Thyroid gland (tissue), 4 donors: ENCODE results near the gene TNFSF9.

Experiments
- POLR2A ChIP-seq, 2 donors: fragments of 450-650 bp; IDR thresholded peaks; one replicate each; pipeline ENCODE4 v1.6.1; 2017; ENCODE audit warnings: antibody characterized with exemption in 2 of 2, mild to moderate bottlenecking in 2 of 2, moderate library complexity in 1 of 2
- TF ChIP-seq, protein P1 (sequence below), 6 experiments: fragments of 200-600 bp in 3 of 6; fragments of 450-650 bp in 3 of 6; sonication (generic) in 3 of 6; IDR thresholded peaks; one replicate each; pipeline ENCODE4 v1.5.1; 2016 to 2019; ENCODE audit warnings: antibody characterized with exemption in 6 of 6, mild to moderate bottlenecking in 2 of 6, inconsistent platforms in 1 of 6, moderate library complexity in 1 of 6

- TF ChIP-seq, protein P1, sequence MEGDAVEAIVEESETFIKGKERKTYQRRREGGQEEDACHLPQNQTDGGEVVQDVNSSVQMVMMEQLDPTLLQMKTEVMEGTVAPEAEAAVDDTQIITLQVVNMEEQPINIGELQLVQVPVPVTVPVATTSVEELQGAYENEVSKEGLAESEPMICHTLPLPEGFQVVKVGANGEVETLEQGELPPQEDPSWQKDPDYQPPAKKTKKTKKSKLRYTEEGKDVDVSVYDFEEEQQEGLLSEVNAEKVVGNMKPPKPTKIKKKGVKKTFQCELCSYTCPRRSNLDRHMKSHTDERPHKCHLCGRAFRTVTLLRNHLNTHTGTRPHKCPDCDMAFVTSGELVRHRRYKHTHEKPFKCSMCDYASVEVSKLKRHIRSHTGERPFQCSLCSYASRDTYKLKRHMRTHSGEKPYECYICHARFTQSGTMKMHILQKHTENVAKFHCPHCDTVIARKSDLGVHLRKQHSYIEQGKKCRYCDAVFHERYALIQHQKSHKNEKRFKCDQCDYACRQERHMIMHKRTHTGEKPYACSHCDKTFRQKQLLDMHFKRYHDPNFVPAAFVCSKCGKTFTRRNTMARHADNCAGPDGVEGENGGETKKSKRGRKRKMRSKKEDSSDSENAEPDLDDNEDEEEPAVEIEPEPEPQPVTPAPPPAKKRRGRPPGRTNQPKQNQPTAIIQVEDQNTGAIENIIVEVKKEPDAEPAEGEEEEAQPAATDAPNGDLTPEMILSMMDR (IDR thresholded peaks at IDR 0.05): no peak
- TF ChIP-seq POLR2A (IDR thresholded peaks at IDR 0.05): no peak
Observed at GRCh38 chr19:6529351-6529750, 1.5 kb upstream of the TNFSF9 start.
